Measurements from ENCODE around the gene PI4KB. TPM values are rescaled to one million over a fixed set of nuclear protein-coding genes. Genes with fewer than 3 reads are reported as not detected.

PI4KB gene
- polyA plus RNA-seq, 1 of the 3 experiments (the other 2 are of a cell fraction) = 62.9 TPM

DNA sequence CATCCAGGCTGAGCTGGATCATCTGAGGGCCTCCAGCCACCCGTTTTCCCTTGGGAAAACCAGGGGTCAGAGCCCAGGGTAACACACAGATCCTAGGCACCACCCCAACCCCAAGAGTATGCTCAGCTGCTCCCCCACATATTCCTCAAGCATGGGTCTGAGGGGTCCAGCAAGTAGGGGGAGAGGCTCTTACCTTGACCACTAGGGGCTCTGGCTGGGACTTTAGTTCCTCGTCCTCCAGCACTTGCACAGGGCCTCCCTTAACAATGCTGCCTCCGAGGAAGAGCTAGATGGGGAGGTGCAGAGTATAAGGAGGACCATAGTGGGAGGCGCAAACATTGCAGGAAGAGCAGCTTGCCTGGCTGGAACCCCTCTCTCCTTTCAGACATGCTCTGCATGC lies 37.8 kb upstream of the PI4KB start:
- no peak overlapping the region for H3K4me2 ChIP-seq
- H3F3A ChIP-seq (replicated peaks; ENCODE audit: insufficient read depth) = no peaks in the 10 kb centered on the region
- ChIA-PET CTCF (interaction anchor here (0.8 to 2.1 kb wide), 4 partner anchors 17 to 42 kb away, joined by 3 to 7 read pairs (median 3); no protein-coding TSS in a partner anchor), POLR2A (no interaction called here)
- H2AFZ ChIP-seq (ENCODE audit: low read depth) = no peak overlapping the region
- H3K4me3 ChIP-seq (ENCODE audit: low read depth in 2 of 2, low read length in 1 of 2) = no peak overlapping the region
- no peaks in the 10 kb centered on the region for H3K4me1 ChIP-seq (ENCODE audit: control insufficient read depth in 1 of 2, insufficient read depth in 2 of 2, low read depth in 1 of 2, low read length in 1 of 2)
- TF ChIP-seq, protein P1, sequence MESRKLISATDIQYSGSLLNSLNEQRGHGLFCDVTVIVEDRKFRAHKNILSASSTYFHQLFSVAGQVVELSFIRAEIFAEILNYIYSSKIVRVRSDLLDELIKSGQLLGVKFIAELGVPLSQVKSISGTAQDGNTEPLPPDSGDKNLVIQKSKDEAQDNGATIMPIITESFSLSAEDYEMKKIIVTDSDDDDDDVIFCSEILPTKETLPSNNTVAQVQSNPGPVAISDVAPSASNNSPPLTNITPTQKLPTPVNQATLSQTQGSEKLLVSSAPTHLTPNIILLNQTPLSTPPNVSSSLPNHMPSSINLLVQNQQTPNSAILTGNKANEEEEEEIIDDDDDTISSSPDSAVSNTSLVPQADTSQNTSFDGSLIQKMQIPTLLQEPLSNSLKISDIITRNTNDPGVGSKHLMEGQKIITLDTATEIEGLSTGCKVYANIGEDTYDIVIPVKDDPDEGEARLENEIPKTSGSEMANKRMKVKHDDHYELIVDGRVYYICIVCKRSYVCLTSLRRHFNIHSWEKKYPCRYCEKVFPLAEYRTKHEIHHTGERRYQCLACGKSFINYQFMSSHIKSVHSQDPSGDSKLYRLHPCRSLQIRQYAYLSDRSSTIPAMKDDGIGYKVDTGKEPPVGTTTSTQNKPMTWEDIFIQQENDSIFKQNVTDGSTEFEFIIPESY (IDR thresholded peaks at IDR 0.05; ENCODE audit: borderline replicate concordance, low read depth) = no peak
- TF ChIP-seq, protein P2, sequence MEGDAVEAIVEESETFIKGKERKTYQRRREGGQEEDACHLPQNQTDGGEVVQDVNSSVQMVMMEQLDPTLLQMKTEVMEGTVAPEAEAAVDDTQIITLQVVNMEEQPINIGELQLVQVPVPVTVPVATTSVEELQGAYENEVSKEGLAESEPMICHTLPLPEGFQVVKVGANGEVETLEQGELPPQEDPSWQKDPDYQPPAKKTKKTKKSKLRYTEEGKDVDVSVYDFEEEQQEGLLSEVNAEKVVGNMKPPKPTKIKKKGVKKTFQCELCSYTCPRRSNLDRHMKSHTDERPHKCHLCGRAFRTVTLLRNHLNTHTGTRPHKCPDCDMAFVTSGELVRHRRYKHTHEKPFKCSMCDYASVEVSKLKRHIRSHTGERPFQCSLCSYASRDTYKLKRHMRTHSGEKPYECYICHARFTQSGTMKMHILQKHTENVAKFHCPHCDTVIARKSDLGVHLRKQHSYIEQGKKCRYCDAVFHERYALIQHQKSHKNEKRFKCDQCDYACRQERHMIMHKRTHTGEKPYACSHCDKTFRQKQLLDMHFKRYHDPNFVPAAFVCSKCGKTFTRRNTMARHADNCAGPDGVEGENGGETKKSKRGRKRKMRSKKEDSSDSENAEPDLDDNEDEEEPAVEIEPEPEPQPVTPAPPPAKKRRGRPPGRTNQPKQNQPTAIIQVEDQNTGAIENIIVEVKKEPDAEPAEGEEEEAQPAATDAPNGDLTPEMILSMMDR (IDR thresholded peaks at IDR 0.05) = no peak
- TF ChIP-seq RCOR1 (IDR thresholded peaks at IDR 0.05; ENCODE audit: low read length) (no peak), SMC3 (IDR thresholded peaks at IDR 0.05; ENCODE audit: low read depth, low read length) (no peak), EP300 (IDR thresholded peaks at IDR 0.05; ENCODE audit: borderline replicate concordance in 1 of 2, low read depth in 1 of 2, low read length in 1 of 2) (no peak), USF2 (IDR thresholded peaks at IDR 0.05; ENCODE audit: borderline replicate concordance, low read depth, low read length) (no peak), TCF12 (IDR thresholded peaks at IDR 0.05) (no peak), IRF3 (IDR thresholded peaks at IDR 0.05; ENCODE audit: low read depth, low read length) (no peak), TEAD4 (IDR thresholded peaks at IDR 0.05; ENCODE audit: borderline replicate concordance, insufficient read depth) (no peak), EZH2phosphoT487 (IDR thresholded peaks at IDR 0.05; ENCODE audit: borderline replicate concordance, low read depth) (no peak), USF1 (IDR thresholded peaks at IDR 0.05; ENCODE audit: borderline replicate concordance, low read depth) (no peak)
- no peaks in the 10 kb centered on the region for H3K27me3 ChIP-seq (ENCODE audit: insufficient read depth)
- peaks cover 7% of the 10 kb centered on the region; the same call in 1 of the 2 replicates for H3K9me3 ChIP-seq
- no peaks in the 10 kb centered on the region for H3K9me2 ChIP-seq
- 68% methylated on average over 4 of the region's 4 CpGs for WGBS (ENCODE audit: low lambda C conversion rate)
- H3K36me3 ChIP-seq (replicated peaks in 1 of 2; ENCODE audit: control insufficient read depth in 1 of 2, insufficient read depth in 2 of 2, low read length in 1 of 2) = no peaks in the 10 kb centered on the region
- H3K27ac ChIP-seq (ENCODE audit: low read depth in 2 of 2, low read length in 1 of 2) = no peak overlapping the region
- H3K79me2 ChIP-seq (ENCODE audit: insufficient read depth) = no peaks in the 10 kb centered on the region
- H4K20me1 ChIP-seq (ENCODE audit: insufficient read depth) = no peaks in the 10 kb centered on the region
- DNase-seq = no peak
- H3K9ac ChIP-seq = no peak overlapping the region
